HepG2 (cell line): ENCODE measurements around the gene TRIO. TPM values are rescaled to one million over a fixed set of nuclear protein-coding genes. Genes with fewer than 3 reads are reported as not detected.

ENCODE experiments used
- ATAC-seq: fragments of 200-7000 bp; cut with Tn5 transposase; 3 replicates; pipeline ENCODE4 v1.9.1; 2020; ENCODE audit warnings: mild to moderate bottlenecking, moderate library complexity
- BruUV-seq: library from RNA; stranded (reverse); fragments of 400-500 nt; replicated peaks from 2 replicates; lab custom pipeline; 2021; lab: Mats Ljungman, UMichigan
- CTCF ChIA-PET: fragments of 300-600 bp; formaldehyde crosslinking; extraction: SDS; loops from one replicate; lab custom pipeline; 2021; ENCODE audit warnings: low total read pairs, inconsistent platforms, low intra/inter-chr PET ratio; lab: Yijun Ruan, JAX
- POLR2A ChIA-PET: fragments of 350-600 bp; sonication (Branson Sonifier 250); formaldehyde crosslinking; loops from one replicate; lab custom pipeline; 2020; ENCODE audit warnings: antibody characterized with exemption, inconsistent platforms; lab: Yijun Ruan, JAX
- DNase-seq: peaks from one replicate; pipeline ENCODE4 v3.0.0-alpha.2; 2015; ENCODE audit warnings: low spot score
- FAIRE-seq: peaks from 3 replicates; lab custom pipeline; 2011; peaks lifted over from hg19 to GRCh38; lab: Jason Lieb, UNC
- H2AFZ ChIP-seq: one replicate; pipeline ENCODE4 v1.6.1; 2011; ENCODE audit warnings: low read length, inconsistent platforms
- H3K27ac ChIP-seq: fragments of 300-600 bp; 3 replicates; pipeline ENCODE4 v1.8.0; 2011; ENCODE audit warnings: mixed run types, mild to moderate bottlenecking, mixed read lengths, low read length, inconsistent platforms; ENCODE audit not compliant: insufficient read depth; ENCODE audit errors: extremely low read length
- H3K27me3 ChIP-seq, 2 experiments: fragments of 200-600 bp in 1 of 2; 2 replicates in 1 of 2; 3 replicates in 1 of 2; pipeline versions ENCODE4 v1.6.0 to v1.8.0; 2011; ENCODE audit warnings: low read length in 2 of 2, mild to moderate bottlenecking in 2 of 2, moderate library complexity in 2 of 2, inconsistent platforms in 1 of 2; ENCODE audit not compliant: insufficient read depth in 2 of 2, control insufficient read depth in 1 of 2
- H3K36me3 ChIP-seq, 2 experiments: fragments of 200-600 bp in 1 of 2; replicated peaks in 1 of 2; 2 replicates in 1 of 2; 3 replicates in 1 of 2; pipeline versions ENCODE4 v1.5.1 to v1.8.0; 2011; ENCODE audit warnings: low read length in 2 of 2, inconsistent platforms in 1 of 2; ENCODE audit not compliant: insufficient read depth in 2 of 2, control insufficient read depth in 1 of 2
- H3K4me1 ChIP-seq: 2 replicates; pipeline ENCODE4 v1.5.1; 2012; ENCODE audit warnings: low read length, inconsistent platforms; ENCODE audit not compliant: insufficient read depth
- H3K4me2 ChIP-seq: 2 replicates; pipeline ENCODE4 v1.6.0; 2011; ENCODE audit warnings: low read depth, low read length, inconsistent platforms
- H3K4me3 ChIP-seq, 3 experiments: fragments of 200-600 bp in 1 of 3; sonication (generic), shearing (Covaris generic) in 1 of 3; replicated peaks in 1 of 3; 2 replicates each; pipeline ENCODE4 v1.5.1; 2011 to 2016; ENCODE audit warnings: low read length in 3 of 3, inconsistent platforms in 2 of 3, low read depth in 2 of 3, mild to moderate bottlenecking in 2 of 3, control low read depth in 1 of 3, mixed read lengths in 1 of 3; ENCODE audit not compliant: insufficient read depth in 1 of 3
- H3K79me2 ChIP-seq: one replicate; pipeline ENCODE4 v1.6.1; 2011; ENCODE audit warnings: low read length, inconsistent platforms; ENCODE audit not compliant: insufficient read depth
- H3K9ac ChIP-seq: 2 replicates; pipeline ENCODE4 v1.6.0; 2011; ENCODE audit warnings: mild to moderate bottlenecking, low read depth, low read length, inconsistent platforms; ENCODE audit not compliant: insufficient read depth
- H3K9me3 ChIP-seq: 2 replicates; pipeline ENCODE4 v1.5.1; 2012; ENCODE audit warnings: mild to moderate bottlenecking, low read length
- H4K20me1 ChIP-seq: 2 replicates; pipeline ENCODE4 v1.6.0; 2011; ENCODE audit warnings: inconsistent platforms, mild to moderate bottlenecking, low read length, moderate library complexity; ENCODE audit not compliant: insufficient read depth
- GATA4 ChIP-seq: sonication (generic); IDR thresholded peaks from 2 replicates; pipeline ENCODE4 v1.6.1; 2016; ENCODE audit warnings: antibody characterized with exemption, low read depth, borderline replicate concordance
- HMG20B ChIP-seq: conservative IDR thresholded peaks from 2 replicates; pipeline ENCODE4 v1.6.1; 2016; ENCODE audit warnings: missing genetic modification reagents, missing compliant biosample characterization
- HOXA5 ChIP-seq: sonication (generic); formaldehyde crosslinking; IDR thresholded peaks from 2 replicates; pipeline ENCODE4 v1.4.0; 2020; ENCODE audit warnings: missing genetic modification reagents
- JUNB ChIP-seq: sonication (generic); formaldehyde crosslinking; IDR thresholded peaks from 2 replicates; pipeline ENCODE4 v1.8.0; 2022; ENCODE audit warnings: missing genetic modification reagents, mild to moderate bottlenecking, borderline replicate concordance
- MAFK ChIP-seq, 2 experiments: IDR thresholded peaks in 1 of 2; conservative IDR thresholded peaks in 1 of 2; 2 replicates each; pipeline ENCODE4 v1.6.1; 2011; ENCODE audit warnings: improper control_type of control experiment in 2 of 2, low read length in 2 of 2
- NFE2L1 ChIP-seq: sonication (generic); formaldehyde crosslinking; IDR thresholded peaks from 2 replicates; pipeline ENCODE4 v1.4.0; 2020; ENCODE audit warnings: missing genetic modification reagents, mild to moderate bottlenecking, borderline replicate concordance
- SIN3A ChIP-seq: IDR thresholded peaks from 2 replicates; pipeline ENCODE4 v1.6.1; 2011; ENCODE audit warnings: low read depth, mild to moderate bottlenecking, control low read depth, low read length, borderline replicate concordance
- TAF15 ChIP-seq: fragments of 200-400 bp; formaldehyde crosslinking; IDR thresholded peaks from one replicate; pipeline ENCODE4 v1.6.1; 2018; ENCODE audit warnings: mild to moderate bottlenecking, low read depth, low read length; ENCODE audit not compliant: poor library complexity, severe bottlenecking
- TCF7L2 ChIP-seq: IDR thresholded peaks from 2 replicates; pipeline ENCODE4 v1.6.1; 2011; ENCODE audit warnings: mild to moderate bottlenecking, low read depth, low read length, moderate library complexity
- ZNF33B ChIP-seq: sonication (generic); formaldehyde crosslinking; IDR thresholded peaks from 2 replicates; pipeline ENCODE4 v1.5.1; 2020; ENCODE audit warnings: mild to moderate bottlenecking, missing genetic modification reagents
- WGBS: methylation state at CpG from one replicate; pipeline ENCODE4 v1.1.6; 2017; ENCODE audit warnings: low lambda C conversion rate; 5-methylcytosine and 5-hydroxymethylcytosine counted together
- in situ Hi-C: cut with HindIII; loops from 2 replicates; pipeline ENCODE4 v1.10.0; 2017; ENCODE audit warnings: low pct_unique_long_range_greater_than_20kb; ENCODE audit not compliant: extremely low pct_ligation_motif_present
- intact Hi-C: fragments of 100-400 bp; cut with micrococcal nuclease; formaldehyde crosslinking; loops from one replicate; pipeline ENCODE4 v1.10.0; 2022; ENCODE audit not compliant: unreplicated experiment
- polyA plus RNA-seq, 8 experiments: library from polyadenylated mRNA; depleted of rRNA in 3 of 8; stranded (reverse) in 7 of 8; unstranded in 1 of 8; fragments of >200 nt; fragmentation: Illumina TruSeq in 4 of 8; extraction: Trizol in 4 of 8; gene quantifications; 2 replicates each; pipeline versions ENCODE4 v1.2.1 to v1.2.3, GENCODE V29; 2011 to 2016; ENCODE audit warnings: low read depth in 4 of 8, missing spikeins in 1 of 8, mixed read lengths in 1 of 8; ENCODE audit not compliant: insufficient read depth in 1 of 8
- total RNA-seq, 5 experiments: library from RNA; depleted of rRNA; stranded (reverse); fragments of >200 nt; fragmentation: Illumina TruSeq; extraction: Trizol; gene quantifications; 2 replicates each; pipeline ENCODE4 v1.2.3, GENCODE V29; 2016; ENCODE audit warnings: low read depth in 1 of 5
- TF ChIP-seq, protein P1 (sequence below): sonication (generic); formaldehyde crosslinking; IDR thresholded peaks from 2 replicates; pipeline ENCODE4 v1.5.1; 2020; ENCODE audit warnings: missing genetic modification reagents, mild to moderate bottlenecking, borderline replicate concordance
- TF ChIP-seq, protein P2 (sequence below): IDR thresholded peaks from 2 replicates; pipeline ENCODE4 v1.6.1; 2012; ENCODE audit warnings: low read depth, low read length, improper control_type of control experiment
- TF ChIP-seq, protein P3 (sequence below): sonication (generic); formaldehyde crosslinking; IDR thresholded peaks from 2 replicates; pipeline ENCODE4 v1.5.1; 2020; ENCODE audit warnings: mild to moderate bottlenecking, missing genetic modification reagents, moderate library complexity
- TF ChIP-seq, protein P4 (sequence below): conservative IDR thresholded peaks from 2 replicates; pipeline ENCODE4 v1.6.1; 2018; ENCODE audit warnings: missing genetic modification reagents

Gene TRIO
- total and polyA plus RNA-seq, 2 of the 13 experiments (the other 11 are each of a cell fraction or from before 2014, with no cell fraction given): 45.2 to 45.9 TPM

DNA sequence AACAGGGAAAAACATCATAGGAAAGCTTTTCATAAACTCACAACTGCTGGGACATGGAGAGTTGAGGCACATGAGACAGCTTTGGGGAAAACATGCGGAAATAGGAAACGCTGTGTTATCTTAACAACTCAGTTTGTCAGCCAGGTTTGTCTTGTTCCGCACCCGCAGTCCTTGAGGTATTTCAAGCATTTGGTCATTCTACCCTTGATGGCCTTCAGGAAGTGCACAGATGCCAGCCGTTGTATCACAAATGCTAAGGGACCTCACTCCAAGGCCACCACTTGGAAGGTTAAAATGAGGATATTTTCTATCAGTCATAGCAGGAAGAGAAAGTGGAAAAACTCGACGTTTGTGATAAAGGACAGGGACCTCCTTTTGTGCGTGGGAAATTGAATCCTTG is 83.8 kb downstream of the TRIO start:
- intact Hi-C loops (no loop called here), in situ Hi-C loops (no loop called here)
- ChIA-PET CTCF (no interaction called here), POLR2A (no interaction called here)
- H3K4me3 ChIP-seq: no peak overlapping the region
- no peak overlapping the region for H2AFZ ChIP-seq
- H3K36me3 ChIP-seq: 0 out of 5 replicates have a peak, but pooled peaks cover 0 to 3% of the 10 kb centered on the region in 2 experiments
- BruUV-seq: no TSS peak
- FAIRE-seq: no peak
- H3K79me2 ChIP-seq: peaks cover 91% of the 10 kb centered on the region
- no peak for TF ChIP-seq TCF7L2
- TF ChIP-seq TAF15: no peak
- TF ChIP-seq NFE2L1 (CRISPR knock-in tag): no peak
- TF ChIP-seq, protein P1, sequence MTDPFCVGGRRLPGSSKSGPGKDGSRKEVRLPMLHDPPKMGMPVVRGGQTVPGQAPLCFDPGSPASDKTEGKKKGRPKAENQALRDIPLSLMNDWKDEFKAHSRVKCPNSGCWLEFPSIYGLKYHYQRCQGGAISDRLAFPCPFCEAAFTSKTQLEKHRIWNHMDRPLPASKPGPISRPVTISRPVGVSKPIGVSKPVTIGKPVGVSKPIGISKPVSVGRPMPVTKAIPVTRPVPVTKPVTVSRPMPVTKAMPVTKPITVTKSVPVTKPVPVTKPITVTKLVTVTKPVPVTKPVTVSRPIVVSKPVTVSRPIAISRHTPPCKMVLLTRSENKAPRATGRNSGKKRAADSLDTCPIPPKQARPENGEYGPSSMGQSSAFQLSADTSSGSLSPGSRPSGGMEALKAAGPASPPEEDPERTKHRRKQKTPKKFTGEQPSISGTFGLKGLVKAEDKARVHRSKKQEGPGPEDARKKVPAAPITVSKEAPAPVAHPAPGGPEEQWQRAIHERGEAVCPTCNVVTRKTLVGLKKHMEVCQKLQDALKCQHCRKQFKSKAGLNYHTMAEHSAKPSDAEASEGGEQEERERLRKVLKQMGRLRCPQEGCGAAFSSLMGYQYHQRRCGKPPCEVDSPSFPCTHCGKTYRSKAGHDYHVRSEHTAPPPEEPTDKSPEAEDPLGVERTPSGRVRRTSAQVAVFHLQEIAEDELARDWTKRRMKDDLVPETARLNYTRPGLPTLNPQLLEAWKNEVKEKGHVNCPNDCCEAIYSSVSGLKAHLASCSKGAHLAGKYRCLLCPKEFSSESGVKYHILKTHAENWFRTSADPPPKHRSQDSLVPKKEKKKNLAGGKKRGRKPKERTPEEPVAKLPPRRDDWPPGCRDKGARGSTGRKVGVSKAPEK (CRISPR knock-in tag): no peak
- no peak for TF ChIP-seq MAFK (conservative IDR thresholded peaks at IDR 0.05 in 1 of 2, IDR thresholded peaks at IDR 0.05 in 1 of 2; ENCODE audit: low read length in 2 of 2)
- TF ChIP-seq, protein P2, sequence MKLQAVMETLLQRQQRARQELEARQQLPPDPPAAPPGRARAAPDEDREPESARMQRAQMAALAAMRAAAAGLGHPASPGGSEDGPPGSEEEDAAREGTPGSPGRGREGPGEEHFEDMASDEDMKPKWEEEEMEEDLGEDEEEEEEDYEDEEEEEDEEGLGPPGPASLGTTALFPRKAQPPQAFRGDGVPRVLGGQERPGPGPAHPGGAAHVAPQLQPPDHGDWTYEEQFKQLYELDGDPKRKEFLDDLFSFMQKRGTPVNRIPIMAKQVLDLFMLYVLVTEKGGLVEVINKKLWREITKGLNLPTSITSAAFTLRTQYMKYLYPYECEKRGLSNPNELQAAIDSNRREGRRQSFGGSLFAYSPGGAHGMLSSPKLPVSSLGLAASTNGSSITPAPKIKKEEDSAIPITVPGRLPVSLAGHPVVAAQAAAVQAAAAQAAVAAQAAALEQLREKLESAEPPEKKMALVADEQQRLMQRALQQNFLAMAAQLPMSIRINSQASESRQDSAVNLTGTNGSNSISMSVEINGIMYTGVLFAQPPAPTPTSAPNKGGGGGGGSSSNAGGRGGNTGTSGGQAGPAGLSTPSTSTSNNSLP: no peak
- TF ChIP-seq SIN3A: no peak
- TF ChIP-seq ZNF33B (CRISPR knock-in tag): no peak
- no peak for TF ChIP-seq HMG20B (CRISPR knock-in tag)
- TF ChIP-seq, protein P3, sequence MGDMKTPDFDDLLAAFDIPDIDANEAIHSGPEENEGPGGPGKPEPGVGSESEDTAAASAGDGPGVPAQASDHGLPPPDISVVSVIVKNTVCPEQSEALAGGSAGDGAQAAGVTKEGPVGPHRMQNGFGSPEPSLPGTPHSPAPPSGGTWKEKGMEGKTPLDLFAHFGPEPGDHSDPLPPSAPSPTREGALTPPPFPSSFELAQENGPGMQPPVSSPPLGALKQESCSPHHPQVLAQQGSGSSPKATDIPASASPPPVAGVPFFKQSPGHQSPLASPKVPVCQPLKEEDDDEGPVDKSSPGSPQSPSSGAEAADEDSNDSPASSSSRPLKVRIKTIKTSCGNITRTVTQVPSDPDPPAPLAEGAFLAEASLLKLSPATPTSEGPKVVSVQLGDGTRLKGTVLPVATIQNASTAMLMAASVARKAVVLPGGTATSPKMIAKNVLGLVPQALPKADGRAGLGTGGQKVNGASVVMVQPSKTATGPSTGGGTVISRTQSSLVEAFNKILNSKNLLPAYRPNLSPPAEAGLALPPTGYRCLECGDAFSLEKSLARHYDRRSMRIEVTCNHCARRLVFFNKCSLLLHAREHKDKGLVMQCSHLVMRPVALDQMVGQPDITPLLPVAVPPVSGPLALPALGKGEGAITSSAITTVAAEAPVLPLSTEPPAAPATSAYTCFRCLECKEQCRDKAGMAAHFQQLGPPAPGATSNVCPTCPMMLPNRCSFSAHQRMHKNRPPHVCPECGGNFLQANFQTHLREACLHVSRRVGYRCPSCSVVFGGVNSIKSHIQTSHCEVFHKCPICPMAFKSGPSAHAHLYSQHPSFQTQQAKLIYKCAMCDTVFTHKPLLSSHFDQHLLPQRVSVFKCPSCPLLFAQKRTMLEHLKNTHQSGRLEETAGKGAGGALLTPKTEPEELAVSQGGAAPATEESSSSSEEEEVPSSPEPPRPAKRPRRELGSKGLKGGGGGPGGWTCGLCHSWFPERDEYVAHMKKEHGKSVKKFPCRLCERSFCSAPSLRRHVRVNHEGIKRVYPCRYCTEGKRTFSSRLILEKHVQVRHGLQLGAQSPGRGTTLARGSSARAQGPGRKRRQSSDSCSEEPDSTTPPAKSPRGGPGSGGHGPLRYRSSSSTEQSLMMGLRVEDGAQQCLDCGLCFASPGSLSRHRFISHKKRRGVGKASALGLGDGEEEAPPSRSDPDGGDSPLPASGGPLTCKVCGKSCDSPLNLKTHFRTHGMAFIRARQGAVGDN (CRISPR knock-in tag): no peak
- no peak for TF ChIP-seq JUNB (CRISPR knock-in tag)
- TF ChIP-seq, protein P4, sequence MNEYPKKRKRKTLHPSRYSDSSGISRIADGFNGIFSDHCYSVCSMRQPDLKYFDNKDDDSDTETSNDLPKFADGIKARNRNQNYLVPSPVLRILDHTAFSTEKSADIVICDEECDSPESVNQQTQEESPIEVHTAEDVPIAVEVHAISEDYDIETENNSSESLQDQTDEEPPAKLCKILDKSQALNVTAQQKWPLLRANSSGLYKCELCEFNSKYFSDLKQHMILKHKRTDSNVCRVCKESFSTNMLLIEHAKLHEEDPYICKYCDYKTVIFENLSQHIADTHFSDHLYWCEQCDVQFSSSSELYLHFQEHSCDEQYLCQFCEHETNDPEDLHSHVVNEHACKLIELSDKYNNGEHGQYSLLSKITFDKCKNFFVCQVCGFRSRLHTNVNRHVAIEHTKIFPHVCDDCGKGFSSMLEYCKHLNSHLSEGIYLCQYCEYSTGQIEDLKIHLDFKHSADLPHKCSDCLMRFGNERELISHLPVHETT (CRISPR knock-in tag): no peak
- TF ChIP-seq GATA4: no peak
- no peak for TF ChIP-seq HOXA5 (CRISPR knock-in tag)
- peaks cover 9% of the 10 kb centered on the region; the same call in 1 of the 2 replicates for H4K20me1 ChIP-seq
- no peaks in the 10 kb centered on the region for H3K27me3 ChIP-seq
- no peak overlapping the region for H3K27ac ChIP-seq
- no peak overlapping the region for H3K4me2 ChIP-seq
- no peak for DNase-seq
- H3K4me1 ChIP-seq: peaks cover 29% of the 10 kb centered on the region
- no peaks in the 10 kb centered on the region for H3K9me3 ChIP-seq
- 96% methylated on average over 8 of the region's 8 CpGs for WGBS
- ATAC-seq: no peak
- no peak overlapping the region for H3K9ac ChIP-seq
